Measurements from ENCODE around the gene SPPL2C. TPM values are rescaled to one million over a fixed set of nuclear protein-coding genes. Genes with fewer than 3 reads are reported as not detected.

The SPPL2C gene, protein sequence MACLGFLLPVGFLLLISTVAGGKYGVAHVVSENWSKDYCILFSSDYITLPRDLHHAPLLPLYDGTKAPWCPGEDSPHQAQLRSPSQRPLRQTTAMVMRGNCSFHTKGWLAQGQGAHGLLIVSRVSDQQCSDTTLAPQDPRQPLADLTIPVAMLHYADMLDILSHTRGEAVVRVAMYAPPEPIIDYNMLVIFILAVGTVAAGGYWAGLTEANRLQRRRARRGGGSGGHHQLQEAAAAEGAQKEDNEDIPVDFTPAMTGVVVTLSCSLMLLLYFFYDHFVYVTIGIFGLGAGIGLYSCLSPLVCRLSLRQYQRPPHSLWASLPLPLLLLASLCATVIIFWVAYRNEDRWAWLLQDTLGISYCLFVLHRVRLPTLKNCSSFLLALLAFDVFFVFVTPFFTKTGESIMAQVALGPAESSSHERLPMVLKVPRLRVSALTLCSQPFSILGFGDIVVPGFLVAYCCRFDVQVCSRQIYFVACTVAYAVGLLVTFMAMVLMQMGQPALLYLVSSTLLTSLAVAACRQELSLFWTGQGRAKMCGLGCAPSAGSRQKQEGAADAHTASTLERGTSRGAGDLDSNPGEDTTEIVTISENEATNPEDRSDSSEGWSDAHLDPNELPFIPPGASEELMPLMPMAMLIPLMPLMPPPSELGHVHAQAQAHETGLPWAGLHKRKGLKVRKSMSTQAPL
- total RNA-seq: not detected in 2 replicates

DNA sequence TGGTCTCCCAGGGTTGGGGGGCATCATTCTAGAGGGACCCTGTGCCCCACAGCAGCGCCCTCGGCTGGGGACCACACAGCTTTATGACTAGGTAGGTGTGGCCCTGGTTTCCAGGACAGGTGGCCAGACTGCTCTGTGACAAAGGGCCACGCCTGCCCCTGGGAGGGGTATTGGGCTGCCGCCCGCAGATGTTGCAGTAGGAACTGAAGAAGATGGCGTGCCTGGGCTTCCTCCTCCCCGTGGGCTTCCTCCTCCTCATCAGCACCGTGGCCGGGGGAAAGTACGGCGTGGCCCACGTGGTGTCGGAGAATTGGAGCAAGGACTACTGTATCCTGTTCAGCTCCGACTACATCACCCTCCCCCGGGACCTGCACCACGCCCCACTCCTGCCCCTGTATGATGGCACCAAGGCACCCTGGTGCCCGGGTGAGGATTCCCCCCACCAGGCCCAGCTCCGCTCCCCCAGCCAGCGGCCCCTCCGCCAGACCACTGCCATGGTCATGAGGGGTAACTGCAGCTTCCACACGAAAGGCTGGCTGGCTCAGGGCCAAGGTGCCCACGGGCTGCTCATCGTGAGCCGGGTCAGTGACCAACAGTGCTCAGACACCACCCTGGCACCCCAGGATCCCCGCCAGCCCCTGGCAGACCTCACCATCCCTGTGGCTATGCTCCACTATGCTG is at the start of gene SPPL2C:
Gene SPPL2C (plus strand): TSS at position 187 of the 681 bp plus-strand sequence. CDS start 26 bp downstream, at position 213.

GRCh38 chr17:45894022-45894784 is 49.5 kb downstream of the SPPL2C start, which contains the start of gene MAPT:
Gene MAPT, plus strand, starts transcription at chr17:45894554. Its CDS starts 67,784 bp downstream, at chr17:45962338.

Other genes with a start within 250 kb of the SPPL2C start
- gene CRHR1, start 60.6 kb upstream of the SPPL2C start, total RNA-seq: not detected in 2 replicates
- under 0.01 TPM in 1 of 2 replicates, not detected in the other for gene MAPT, start 49.7 kb downstream of the SPPL2C start, total RNA-seq
- gene STH, start 154.4 kb downstream of the SPPL2C start, total RNA-seq: not detected in 2 replicates